ENCODE measurements around the gene ZFP92.

Gene ZFP92

DNA sequence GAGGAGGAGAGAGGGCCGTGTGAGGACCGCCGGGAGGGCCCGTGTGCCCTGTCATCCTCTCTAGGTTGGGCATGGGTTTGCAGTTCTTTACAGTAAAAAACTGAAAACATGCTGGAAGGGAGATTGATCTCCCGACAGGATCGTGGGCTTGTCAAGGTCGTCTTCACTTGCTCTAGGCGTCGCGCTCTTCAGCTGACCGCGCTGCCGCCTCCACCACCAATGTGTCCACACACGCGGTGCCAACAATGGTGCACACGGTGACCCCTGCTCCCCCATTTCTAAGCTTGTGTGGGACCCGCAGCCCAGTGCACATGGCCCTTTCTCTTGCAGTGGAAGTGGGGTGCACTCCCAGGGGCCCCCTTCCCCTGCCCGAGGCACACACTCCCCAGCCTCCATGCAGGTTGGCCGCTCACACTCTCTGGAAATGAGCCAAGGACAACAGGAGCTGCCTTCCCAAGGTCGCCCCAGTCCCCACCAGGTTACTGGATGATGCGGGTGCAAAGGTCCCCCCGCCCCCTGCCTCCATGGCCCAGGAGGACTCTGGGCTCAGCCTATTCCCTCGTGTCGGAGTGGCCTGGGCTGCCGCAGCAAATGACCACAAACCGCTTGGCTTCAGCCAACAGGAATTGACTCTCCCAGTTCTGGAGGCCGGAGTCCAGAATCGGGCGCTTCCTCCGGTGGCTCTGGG lies 1.7 kb upstream of the ZFP92 start:
- DNase-seq: no peak

DNA sequence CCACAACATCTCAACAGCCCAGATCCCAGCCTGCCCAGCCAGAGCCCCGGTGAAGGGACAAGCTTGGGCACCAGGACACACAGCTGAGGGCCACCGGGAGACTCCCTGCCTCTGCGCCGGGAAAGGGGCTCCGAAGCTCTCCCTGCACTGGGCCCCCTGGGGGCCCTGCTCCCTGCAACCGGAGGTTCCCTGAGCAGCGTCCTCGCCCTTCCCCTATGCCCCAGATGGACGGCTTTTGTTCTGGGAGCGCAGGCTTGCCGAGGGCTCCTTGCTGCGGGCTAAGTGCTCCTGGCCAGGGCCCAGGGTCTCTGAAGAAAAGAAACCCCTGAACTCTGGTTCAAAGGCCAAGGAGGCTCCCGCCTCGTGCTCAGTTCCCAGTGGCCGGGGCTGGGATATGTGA lies 899 bp upstream of the ZFP92 start:
- no peak for DNase-seq

DNA sequence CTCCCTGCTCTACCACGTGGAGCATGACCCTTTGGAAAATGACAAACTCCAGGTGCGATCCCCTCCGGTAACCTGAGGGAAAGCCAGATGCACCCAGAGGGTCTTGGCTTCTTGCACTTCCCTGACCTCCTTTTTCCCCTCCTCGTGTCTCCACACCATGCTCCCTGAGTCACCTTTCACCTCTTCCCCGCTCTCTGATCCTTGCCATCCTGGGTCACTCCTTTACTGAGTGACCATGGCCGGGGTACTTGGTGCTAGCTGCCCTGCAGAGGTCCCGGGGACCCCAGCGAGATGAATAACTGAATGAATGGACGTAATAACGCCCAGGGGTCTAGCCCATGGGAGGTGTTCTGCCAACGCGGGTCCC lies 401 bp upstream of the ZFP92 start:
- DNase-seq: no peak

DNA sequence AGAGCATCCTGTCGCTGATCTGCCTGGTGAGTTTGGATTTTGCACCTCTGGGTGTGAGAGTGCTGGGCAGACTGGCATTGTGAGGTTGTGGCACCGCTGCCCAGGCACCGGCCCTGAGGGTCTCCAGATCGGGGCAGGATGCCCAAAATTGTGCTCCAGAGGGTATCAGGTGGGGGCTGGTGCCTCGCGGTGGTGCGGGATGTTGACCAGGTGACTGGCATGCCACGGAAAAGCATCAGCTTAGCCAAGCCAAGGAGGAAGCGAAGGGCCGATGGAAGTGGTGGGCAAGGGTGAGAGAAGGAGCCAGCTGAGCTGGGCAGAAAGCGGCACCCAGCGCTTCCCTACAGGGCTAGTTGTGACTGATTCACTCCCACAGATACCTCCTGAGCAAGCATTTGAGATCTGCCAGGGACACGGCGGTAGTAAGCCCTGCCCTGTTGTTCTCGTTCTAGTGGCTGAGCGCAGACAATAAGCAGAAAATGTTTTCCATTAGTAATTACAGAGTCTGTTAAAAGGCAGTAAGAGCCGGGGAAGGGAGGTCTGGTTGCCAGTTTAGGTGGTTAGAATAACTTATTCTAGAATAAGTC lies 809 bp downstream of the ZFP92 start:
- DNase-seq: peak; percentile 60

DNA sequence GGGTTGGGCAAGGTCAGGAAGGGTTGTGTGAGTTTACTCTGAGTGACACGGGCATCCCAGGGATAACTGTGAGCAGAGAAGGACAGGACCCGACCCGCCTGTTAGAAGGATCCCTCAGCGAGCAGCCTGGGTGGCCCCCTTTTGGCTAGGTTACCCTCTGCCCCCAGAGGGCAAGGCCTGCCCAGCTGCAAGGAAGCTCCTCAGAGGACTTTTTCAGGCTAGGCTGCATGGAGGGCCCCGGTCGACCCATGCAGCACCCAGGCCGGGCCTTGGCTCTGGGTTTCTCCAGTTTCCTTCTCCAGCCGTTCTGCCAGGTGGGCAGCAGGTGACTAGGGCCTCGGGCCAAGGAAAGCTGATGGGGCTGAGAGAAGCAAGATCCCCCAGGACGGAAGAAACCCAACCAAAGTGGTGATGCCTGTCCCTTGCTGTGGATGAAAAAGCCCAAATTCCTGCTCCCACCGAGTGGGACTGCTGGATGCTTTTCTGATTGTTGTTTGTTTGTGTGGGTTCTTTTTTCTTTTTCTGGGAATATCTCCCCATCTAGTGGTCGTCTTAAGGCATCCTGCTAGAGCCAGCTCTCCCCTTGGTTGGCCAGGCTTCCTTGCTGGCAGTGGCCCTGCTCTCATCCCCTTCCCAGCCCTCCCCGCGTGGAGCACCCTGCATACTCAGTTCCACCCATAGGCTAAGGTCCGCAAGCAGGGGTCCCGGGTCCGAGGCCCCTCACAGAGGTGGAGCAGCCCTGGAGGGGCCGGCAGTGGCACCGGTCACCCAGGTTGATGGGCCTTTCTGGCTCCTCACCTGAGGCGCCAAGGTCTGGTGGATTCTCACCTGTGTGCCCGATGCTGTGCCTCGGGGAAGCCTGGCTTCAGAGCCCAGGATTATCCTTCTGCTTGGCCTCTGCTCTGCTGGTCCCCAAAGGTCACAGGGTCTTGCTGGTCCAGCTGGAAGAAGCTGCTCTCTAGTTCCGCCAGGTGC lies 1.8 kb downstream of the ZFP92 start:
- peak; percentile 1 for DNase-seq

DNA sequence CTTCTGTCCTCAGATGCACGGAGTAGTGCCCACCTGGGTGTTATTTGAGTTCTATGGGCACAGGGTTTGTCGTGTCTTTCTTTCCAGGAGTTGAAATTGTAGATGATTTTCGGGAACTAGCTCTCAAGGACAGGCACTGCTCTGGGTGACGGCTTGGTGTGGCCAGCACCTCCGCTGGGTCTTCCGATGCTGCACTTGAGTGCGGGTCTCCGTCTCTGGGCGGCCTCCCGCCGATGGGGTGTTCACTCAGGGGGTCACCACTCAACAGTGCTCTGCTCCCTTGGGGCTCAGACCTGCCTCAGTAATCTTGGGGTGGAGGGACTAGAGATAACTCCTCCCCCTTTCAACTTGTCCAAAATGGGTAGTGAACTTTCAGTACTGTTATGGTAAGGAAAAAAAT lies 2.5 kb downstream of the ZFP92 start:
- DNase-seq: no peak

DNA sequence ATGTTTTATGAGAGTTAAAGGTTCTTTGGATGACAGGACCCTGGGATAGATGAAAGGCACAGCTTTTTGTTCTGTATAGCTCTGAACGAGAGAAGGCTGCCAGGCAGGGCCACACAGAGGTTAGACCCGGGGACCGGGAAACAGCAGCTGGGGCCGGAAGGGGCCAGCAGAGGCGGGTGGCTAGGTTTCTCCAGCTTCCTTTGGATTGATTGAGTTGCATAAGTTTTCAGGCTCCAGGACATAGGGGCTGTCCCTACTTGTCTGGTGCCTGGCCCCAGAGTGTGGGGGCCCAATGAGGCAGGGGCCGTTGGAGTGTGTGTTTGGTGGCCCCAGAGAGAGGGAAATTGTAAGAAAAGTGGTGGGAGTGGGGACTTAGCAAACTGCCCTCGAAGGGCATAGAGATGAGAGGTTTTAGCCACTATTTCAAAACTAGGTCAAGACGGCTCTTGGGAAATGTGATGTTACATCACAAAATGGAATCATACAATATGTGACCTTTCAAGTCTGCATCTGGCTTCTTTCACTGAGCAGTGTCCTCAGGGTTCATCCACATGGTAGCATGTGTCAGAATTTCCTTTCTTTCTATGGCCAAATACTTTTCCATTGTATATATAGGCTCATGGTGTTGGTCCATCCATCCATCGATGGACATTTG lies 3.7 kb downstream of the ZFP92 start:
- DNase-seq: no peak

DNA sequence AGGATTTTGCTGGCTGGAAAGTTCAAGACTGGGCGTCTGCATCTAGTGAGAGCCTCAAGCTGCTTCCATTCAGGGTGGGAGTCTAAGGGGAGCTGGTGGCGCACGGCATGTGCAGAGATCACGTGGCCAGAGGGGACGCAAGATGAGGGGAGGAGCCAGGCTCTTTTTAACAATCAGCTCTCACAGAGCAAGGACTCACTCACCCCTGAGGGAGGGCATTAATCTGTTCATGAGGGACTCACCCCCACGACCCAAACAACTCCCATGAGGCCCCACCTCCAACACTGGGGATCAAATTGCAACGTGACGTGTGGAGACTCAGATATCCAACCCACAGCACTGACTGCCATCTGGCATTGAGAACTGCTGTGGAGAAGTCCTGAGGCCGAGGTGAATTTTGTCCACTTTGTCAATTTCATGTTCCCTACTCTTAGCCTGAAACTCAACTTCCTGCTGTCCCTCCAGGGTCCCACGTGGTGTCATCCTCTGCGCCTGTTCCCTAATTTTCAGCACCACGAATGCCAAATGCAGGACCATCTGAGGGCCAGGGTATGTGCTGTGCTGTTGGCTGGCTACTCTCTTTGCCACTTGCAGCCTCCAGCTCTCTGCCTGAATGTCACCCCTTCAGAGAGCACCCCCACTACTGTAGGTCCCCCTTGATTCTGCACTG lies 5.6 kb downstream of the ZFP92 start:
- DNase-seq: peak; percentile 41

DNA sequence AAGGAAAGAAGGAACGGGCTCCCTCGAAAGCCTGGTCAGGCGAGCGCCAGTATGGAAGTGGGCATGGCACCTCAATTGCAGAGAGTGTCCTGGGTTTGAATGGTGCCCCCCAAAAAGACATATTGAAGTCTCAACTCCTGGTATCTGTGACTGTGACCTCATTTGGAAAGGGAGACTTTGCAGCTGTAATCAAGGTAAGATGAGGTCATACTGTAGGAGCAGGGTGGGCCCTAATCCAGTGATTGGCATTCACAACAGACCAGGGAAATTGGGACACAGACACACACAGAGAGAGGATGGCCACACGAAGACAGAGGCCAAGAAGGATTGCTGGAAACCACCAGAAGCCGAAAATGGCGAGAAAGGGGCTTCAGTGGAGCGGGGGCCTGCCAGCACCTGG lies 6.4 kb downstream of the ZFP92 start:
- no peak for DNase-seq

DNA sequence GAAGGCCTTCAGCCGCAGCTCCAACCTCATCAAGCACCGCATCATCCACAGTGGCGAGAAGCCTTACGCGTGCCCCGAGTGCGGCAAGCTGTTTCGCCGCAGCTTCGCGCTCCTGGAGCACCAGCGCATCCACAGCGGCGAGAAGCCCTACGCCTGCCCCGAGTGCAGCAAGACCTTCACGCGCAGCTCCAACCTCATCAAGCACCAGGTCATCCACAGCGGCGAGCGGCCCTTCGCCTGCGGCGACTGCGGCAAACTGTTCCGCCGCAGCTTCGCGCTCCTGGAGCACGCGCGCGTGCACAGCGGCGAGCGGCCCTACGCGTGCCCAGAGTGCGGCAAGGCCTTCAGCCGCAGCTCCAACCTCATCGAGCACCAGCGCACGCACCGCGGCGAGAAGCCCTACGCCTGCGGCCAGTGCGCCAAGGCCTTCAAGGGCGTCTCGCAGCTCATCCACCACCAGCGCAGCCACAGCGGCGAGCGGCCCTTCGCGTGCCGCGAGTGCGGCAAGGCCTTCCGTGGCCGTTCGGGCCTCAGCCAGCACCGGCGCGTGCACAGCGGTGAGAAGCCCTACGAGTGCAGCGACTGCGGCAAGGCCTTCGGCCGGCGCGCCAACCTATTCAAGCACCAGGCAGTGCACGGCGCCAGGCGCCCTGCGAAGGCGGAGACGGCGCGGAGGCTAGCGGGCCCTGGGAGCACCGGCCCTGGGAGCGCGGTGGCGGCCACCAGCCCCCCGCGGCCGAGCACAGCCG lies 9.8 kb downstream of the ZFP92 start:
- no peak for DNase-seq

DNA sequence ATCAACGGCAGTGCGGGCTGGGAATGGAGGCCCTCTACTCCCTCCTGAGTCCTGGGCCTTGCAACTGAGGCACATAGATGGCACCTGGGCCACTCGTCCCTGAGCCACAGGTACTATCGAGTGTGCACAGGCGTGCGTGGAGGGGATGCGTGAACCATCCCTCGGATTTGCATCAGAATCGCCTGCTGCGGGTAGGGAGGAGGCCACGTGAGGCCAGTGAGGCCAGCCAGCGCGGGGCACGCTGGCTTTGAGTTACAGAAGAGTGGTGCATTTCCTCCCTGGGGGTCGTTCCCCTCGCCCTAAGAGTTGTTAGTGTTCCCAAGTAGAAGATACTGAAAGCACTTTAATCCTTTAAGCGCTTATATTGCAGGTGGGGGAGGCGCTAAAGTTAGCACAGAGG lies 10.6 kb downstream of the ZFP92 start:
- DNase-seq: no peak

DNA sequence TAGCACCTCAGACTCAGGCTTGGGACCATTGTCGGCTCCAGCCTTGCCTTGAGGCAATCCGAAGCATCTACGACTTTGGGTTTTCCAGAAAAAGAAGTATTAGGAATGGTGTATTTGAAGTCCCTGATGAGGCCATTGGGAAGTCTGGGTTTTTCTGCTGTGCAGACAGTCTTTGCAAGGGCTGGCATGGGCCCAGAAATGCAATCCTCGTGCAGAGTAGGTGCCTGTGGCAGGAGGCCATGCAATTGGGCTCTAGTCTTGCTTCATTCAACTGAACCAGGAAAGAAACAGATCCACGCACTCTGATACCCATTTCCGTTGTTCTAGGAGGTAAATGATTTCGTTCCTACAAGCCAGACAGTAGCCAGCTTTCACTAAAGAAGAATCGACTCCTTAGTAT lies 12.4 kb downstream of the ZFP92 start:
- DNase-seq: no peak

DNA sequence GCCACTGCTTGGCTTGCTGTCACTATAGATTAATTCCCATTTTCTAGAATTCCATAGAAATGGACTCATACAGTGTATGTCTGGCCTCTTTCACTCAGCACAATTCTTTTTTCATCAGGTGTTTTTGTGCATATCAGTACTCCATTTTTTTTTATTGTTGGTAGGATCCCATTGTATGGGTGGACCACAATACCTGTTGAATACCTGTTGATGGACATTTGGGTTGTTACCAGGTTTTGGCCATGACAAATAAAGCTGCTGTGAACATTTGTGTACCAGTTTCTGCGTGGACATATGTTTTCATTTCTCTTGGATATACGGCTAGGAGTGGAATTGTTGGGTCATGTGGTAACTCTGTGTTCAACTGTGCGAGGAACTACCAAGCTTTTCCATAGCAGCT lies 14.9 kb downstream of the ZFP92 start:
- DNase-seq: no peak

DNA sequence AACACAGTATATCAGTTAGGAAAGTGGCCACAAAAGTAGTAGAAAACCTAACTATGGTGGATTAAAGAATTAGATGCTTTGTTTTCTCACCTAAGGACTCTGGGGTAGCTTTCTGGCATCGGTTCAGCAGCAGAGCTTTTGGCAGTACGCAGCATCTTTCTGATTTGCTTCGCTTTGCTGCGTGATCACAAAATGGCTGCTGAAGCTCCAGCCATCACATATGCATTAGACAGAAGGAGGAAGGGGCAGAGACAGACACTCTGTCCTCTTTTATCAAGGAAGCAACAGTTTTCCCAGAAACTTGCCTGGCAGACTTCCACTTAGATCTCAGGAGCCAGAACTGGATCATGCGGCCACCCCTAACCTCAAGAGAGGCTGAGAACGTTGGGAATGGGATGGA lies 19.5 kb downstream of the ZFP92 start:
- no peak for DNase-seq

DNA sequence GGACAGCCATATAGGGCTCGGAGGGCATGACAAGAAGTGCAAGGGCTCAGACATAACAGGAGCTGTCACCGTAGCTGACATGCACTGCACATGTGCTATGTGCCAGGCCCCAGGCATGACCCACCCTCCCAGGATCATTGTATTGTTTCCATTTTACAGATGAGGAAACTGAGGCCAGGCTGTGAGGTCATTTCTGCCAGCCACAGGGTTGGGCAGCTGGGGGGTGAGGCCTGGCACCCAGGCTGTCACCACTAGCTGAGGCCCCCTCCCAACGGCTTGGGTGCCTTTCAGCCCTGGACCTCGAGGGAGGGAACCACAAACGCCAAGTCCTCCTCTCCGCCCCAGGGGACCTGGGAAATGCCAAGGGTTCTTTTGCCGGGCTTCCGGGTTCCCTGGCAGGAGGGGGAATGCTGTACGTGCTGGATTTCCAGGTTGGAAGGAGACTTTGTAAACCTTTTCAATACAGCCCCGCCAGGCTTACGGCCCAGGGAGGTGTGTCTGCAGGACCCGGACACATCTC lies 21.9 kb downstream of the ZFP92 start:
- no peak for DNase-seq

DNA sequence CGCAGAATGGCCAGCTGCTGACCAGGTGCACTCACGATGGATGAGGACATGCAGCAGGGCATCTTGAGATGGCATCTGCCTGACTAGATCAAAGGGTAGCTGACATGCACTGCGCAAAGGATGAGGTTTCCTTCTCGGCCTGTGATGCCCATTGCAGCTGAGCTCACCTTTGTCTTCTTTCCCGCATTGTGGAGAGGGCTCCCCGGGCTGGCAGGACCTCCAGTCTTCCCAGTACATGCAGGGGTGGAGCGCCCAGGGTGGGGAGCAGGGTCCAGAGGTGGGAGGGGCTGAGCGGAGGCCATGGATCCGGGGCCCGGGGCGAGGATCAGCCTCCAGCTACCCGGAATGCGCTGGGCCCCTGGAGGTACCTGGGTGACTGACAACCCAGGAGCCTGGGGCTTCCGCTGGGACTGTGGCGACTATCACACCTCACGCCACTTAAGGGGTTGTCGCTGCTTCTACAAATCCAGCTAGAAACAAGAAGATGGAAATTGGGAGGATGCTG lies 22.6 kb downstream of the ZFP92 start:
- no peak for DNase-seq

DNA sequence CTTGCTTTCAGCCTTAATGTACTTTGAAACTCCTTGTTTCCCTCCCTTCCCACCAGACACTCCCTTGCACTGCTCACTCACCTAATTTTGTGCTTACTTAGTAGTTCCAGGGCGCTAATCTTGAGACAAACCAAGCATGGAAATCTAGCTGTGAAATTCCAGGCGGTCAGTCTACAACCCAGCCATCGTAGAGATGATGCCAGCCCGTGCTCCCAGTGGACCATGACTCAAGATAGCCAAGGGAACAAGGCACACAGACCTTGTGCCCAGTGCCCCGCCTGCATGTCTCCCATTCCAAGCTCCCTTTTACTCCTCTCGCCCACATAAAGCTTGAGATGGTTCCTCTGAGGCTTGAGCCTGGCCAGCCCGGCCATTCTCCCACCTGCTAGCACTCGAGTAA lies 23.5 kb downstream of the ZFP92 start:
- DNase-seq: no peak

DNA sequence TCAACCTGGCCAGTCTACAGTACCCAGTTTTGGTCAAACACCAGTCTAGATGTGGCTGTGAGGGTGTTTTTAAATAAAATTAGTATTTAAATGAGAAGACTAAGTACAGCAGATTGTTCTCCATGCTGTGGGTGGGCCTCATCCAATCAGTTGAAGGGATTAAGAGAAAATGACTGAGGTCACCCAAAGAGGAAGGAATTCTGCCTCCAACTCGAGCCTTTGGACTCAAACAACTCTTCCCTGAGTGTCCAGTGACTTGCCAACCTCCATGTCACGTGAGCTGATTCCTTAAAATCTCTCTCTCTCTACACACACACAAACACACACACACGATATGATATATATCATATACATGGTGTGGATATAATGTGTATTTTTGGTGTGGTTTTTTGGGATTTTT lies 24.6 kb downstream of the ZFP92 start:
- DNase-seq: no peak

DNA sequence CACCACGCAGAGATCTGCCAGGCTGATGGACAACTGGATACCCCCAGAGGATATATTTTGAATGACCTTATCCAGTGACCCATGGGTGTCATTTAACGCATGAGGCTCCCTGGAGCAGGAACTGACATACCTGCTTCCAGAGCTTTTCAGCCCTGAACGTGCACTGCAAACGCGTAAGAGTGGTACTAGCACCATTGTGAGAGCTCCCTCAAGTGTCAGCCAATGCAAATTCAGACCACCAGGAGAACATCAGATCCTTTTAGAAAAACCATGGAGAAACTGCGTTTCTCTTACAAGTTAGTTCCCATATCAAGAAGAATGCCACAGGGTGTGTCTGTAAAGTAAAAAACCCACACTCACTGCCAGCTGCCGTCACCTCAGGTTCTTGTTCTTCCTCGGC lies 27.3 kb downstream of the ZFP92 start:
- peak; percentile 46 for DNase-seq

DNA sequence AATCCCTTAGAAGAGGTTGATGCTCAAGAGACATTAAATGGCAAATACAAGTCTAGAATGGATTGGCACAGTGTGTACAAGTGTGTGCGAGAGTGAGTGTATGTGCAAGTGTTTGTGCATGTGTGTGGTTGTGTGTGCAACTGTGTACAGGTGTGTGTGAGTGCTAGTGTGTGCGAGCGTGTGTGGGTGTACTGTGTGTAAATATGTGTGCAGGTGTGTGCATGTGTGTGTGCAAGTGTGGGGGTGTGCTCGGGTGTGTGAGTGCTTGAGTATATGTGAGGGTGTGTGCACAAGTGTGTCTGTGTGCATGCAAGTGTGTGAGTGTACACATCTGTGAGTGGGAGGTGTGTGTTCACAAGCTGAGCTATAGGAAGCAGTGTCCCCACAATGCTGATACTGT lies 28.7 kb downstream of the ZFP92 start:
- DNase-seq: no peak

DNA sequence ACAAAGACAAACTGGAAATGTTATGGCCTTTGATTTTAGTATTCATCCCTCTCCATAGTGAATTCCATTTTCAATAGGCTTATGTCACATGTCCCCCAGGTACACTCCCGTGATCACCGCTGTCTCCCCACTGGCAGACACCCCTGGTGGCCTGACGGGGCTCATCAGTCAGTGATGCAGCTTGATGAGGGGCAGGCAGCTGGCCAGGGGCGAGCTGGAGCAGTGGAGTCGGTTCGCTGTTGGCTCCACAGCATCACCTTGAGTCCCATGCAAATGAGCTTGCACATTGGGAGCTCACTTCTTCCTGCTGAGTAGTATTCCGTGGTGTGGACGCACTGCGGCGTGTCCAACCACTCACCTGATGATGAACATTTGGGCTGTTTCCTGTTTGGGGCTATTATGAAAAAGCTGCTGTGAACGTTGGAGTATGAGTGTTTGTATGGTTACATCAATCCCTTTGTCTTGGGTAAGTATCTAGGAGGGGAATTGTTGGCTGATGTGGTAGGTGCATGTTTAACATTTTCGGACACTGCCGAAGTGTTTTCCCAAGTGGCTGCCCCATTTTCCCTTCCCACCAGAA lies 29.4 kb downstream of the ZFP92 start:
- peak; percentile 35 for DNase-seq
